Keratinocyte (primary cell): ENCODE data around the gene ESYT3. TPM values are rescaled to one million over a fixed set of nuclear protein-coding genes. Genes with fewer than 3 reads are reported as not detected.

Experiments
- DNase-seq: peaks from one replicate; pipeline ENCODE4 v3.0.0-alpha.2; 2011; ENCODE audit warnings: low read depth, missing footprints, low spot score
- FAIRE-seq: peaks from 2 replicates; lab custom pipeline; 2011; peaks lifted over from hg19 to GRCh38; lab: Jason Lieb, UNC
- H2AFZ ChIP-seq: 2 replicates; pipeline ENCODE4 v1.6.0; 2012; ENCODE audit warnings: low read length, control low read depth, inconsistent platforms; ENCODE audit not compliant: control insufficient read depth
- H3K27ac ChIP-seq: 2 replicates; pipeline ENCODE4 v1.5.1; 2011; ENCODE audit warnings: low read length; ENCODE audit not compliant: control insufficient read depth, insufficient read depth
- H3K27me3 ChIP-seq: 3 replicates; pipeline ENCODE4 v1.6.0; 2011; ENCODE audit warnings: low read length; ENCODE audit not compliant: control insufficient read depth, insufficient read depth; ENCODE audit errors: extremely low read depth
- H3K36me3 ChIP-seq, 2 experiments: 2 replicates in 1 of 2; 3 replicates in 1 of 2; pipeline ENCODE4 v1.5.1; 2011; ENCODE audit warnings: low read length in 2 of 2, mild to moderate bottlenecking in 1 of 2; ENCODE audit not compliant: control insufficient read depth in 2 of 2, insufficient read depth in 2 of 2; ENCODE audit errors: extremely low read depth in 1 of 2
- H3K4me1 ChIP-seq: 3 replicates; pipeline ENCODE4 v1.5.1; 2011; ENCODE audit warnings: low read length; ENCODE audit not compliant: control insufficient read depth, insufficient read depth; ENCODE audit errors: extremely low read depth
- H3K4me2 ChIP-seq: 3 replicates; pipeline ENCODE4 v1.6.0; 2011; ENCODE audit warnings: low read depth, low read length; ENCODE audit not compliant: control insufficient read depth, insufficient read depth; ENCODE audit errors: extremely low read depth
- H3K4me3 ChIP-seq, 3 experiments: fragments of 200-600 bp in 1 of 3; sonication (generic) in 1 of 3; 2 replicates in 2 of 3; 3 replicates in 1 of 3; pipeline ENCODE4 v1.5.1; 2011 to 2016; ENCODE audit warnings: low read length in 3 of 3, mild to moderate bottlenecking in 3 of 3, control low read depth in 2 of 3, inconsistent platforms in 1 of 3, low read depth in 1 of 3, mixed read lengths in 1 of 3, mixed run types in 1 of 3, moderate library complexity in 1 of 3; ENCODE audit not compliant: control insufficient read depth in 2 of 3, insufficient read depth in 2 of 3; ENCODE audit errors: extremely low read depth in 1 of 3
- H3K79me2 ChIP-seq: 2 replicates; pipeline ENCODE4 v1.6.0; 2012; ENCODE audit warnings: low read length; ENCODE audit not compliant: control insufficient read depth, insufficient read depth
- H3K9ac ChIP-seq: 3 replicates; pipeline ENCODE4 v1.6.0; 2011; ENCODE audit warnings: low read length; ENCODE audit not compliant: control insufficient read depth, insufficient read depth; ENCODE audit errors: extremely low read depth
- H3K9me1 ChIP-seq: 3 replicates; pipeline ENCODE4 v1.6.0; 2011; ENCODE audit warnings: low read length; ENCODE audit not compliant: control insufficient read depth, insufficient read depth; ENCODE audit errors: extremely low read depth
- H3K9me3 ChIP-seq: 2 replicates; pipeline ENCODE4 v1.5.1; 2012; ENCODE audit warnings: low read depth, low read length; ENCODE audit not compliant: control insufficient read depth
- H4K20me1 ChIP-seq: 3 replicates; pipeline ENCODE4 v1.6.0; 2011; ENCODE audit warnings: low read length; ENCODE audit not compliant: control insufficient read depth, insufficient read depth; ENCODE audit errors: extremely low read depth
- EZH2 ChIP-seq: IDR thresholded peaks from one replicate; pipeline ENCODE4 v1.6.1; 2012; ENCODE audit warnings: inconsistent platforms, mild to moderate bottlenecking, low read length, moderate library complexity
- dilution Hi-C: fragments of 300-500 bp; cut with MboI; formaldehyde crosslinking; loops from one replicate; pipeline ENCODE4 v1.7.0; 2020; ENCODE audit warnings: low sequenced_read_pairs; ENCODE audit not compliant: extremely low pct_ligation_motif_present
- polyA plus RNA-seq, 5 experiments: library from polyadenylated mRNA; depleted of rRNA in 3 of 5; stranded (reverse) in 3 of 5; stranded (forward) in 1 of 5; unstranded in 1 of 5; fragments of >200 nt; gene quantifications; 1 replicate in 1 of 5; 2 replicates in 3 of 5; 3 replicates in 1 of 5; pipeline versions ENCODE4 v1.2.1 to v1.2.3, GENCODE V29; 2011 to 2012; ENCODE audit warnings: missing spikeins in 2 of 5, low read depth in 1 of 5, low replicate concordance in 1 of 5
- TF ChIP-seq, protein P1 (sequence below), 3 experiments: IDR thresholded peaks in 1 of 3; conservative IDR thresholded peaks in 1 of 3; optimal IDR thresholded peaks in 1 of 3; 2 replicates in 2 of 3; 3 replicates in 1 of 3; pipeline versions ENCODE3 to v1.5.1; 2011; ENCODE audit warnings: low read length in 3 of 3, mild to moderate bottlenecking in 3 of 3, moderate library complexity in 2 of 3, control low read depth in 1 of 3, inconsistent platforms in 1 of 3; ENCODE audit not compliant: insufficient read depth in 2 of 3; ENCODE audit errors: extremely low read depth in 1 of 3

Gene ESYT3
- polyA plus RNA-seq, 1 donor (not counting 4 experiments of a cell fraction or from before 2014, with no cell fraction given) = 0.62 TPM

- FAIRE-seq = no peak
- no peak overlapping the region for H3K9ac ChIP-seq
- no peak overlapping the region for H3K27ac ChIP-seq
These were observed 45.2 kb upstream of the ESYT3 start for GRCh38 chr3:138389144-138389601.

GRCh38 chr3:138389841-138390581 lies 44.4 kb upstream of the ESYT3 start:
- Histone ChIP-seq H3K9ac (peak overlapping the region; percentile 65), H3K9me3 (no peaks in the 10 kb centered on the region), H3K36me3 (no peaks in the 10 kb centered on the region), H4K20me1 (no peaks in the 10 kb centered on the region), H3K27me3 (no peaks in the 10 kb centered on the region), H3K4me2 (peak overlapping the region; percentile 79), H3K4me3 (peak overlapping the region in 1 of 3 experiments; percentile 44), H2AFZ (peak overlapping the region; percentile 87), H3K27ac (peak overlapping the region; percentile 67), H3K79me2 (no peaks in the 10 kb centered on the region), H3K9me1 (no peaks in the 10 kb centered on the region), H3K4me1 (peaks cover 12% of the 10 kb centered on the region)
- FAIRE-seq = peak; percentile 97
- TF ChIP-seq, protein P1, sequence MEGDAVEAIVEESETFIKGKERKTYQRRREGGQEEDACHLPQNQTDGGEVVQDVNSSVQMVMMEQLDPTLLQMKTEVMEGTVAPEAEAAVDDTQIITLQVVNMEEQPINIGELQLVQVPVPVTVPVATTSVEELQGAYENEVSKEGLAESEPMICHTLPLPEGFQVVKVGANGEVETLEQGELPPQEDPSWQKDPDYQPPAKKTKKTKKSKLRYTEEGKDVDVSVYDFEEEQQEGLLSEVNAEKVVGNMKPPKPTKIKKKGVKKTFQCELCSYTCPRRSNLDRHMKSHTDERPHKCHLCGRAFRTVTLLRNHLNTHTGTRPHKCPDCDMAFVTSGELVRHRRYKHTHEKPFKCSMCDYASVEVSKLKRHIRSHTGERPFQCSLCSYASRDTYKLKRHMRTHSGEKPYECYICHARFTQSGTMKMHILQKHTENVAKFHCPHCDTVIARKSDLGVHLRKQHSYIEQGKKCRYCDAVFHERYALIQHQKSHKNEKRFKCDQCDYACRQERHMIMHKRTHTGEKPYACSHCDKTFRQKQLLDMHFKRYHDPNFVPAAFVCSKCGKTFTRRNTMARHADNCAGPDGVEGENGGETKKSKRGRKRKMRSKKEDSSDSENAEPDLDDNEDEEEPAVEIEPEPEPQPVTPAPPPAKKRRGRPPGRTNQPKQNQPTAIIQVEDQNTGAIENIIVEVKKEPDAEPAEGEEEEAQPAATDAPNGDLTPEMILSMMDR (optimal IDR thresholded peaks at IDR 0.05 in 1 of 3, IDR thresholded peaks at IDR 0.05 in 1 of 3, conservative IDR thresholded peaks at IDR 0.05 in 1 of 3; ENCODE audit: extremely low read depth in 1 of 3, insufficient read depth in 2 of 3, low read length in 3 of 3) = no peak
- no peak for TF ChIP-seq EZH2
- DNase-seq = peak; percentile 68
- dilution Hi-C loops = no loop called here

More at GRCh38 chr3:138389144-138389601, 45.2 kb upstream of the ESYT3 start:
- dilution Hi-C loops = no loop called here
- Histone ChIP-seq H4K20me1 (no peaks in the 10 kb centered on the region), H3K79me2 (no peaks in the 10 kb centered on the region), H3K9me3 (no peaks in the 10 kb centered on the region), H3K36me3 (no peaks in the 10 kb centered on the region), H3K4me2 (no peak overlapping the region), H3K4me3 (no peak overlapping the region), H3K9me1 (no peaks in the 10 kb centered on the region), H3K4me1 (peaks cover 13% of the 10 kb centered on the region), H3K27me3 (no peaks in the 10 kb centered on the region), H2AFZ (no peak overlapping the region)
- DNase-seq = no peak
- TF ChIP-seq EZH2 = no peak
- TF ChIP-seq, protein P1 (optimal IDR thresholded peaks at IDR 0.05 in 1 of 3, IDR thresholded peaks at IDR 0.05 in 1 of 3, conservative IDR thresholded peaks at IDR 0.05 in 1 of 3; ENCODE audit: extremely low read depth in 1 of 3, insufficient read depth in 2 of 3, low read length in 3 of 3) = no peak
